HG03442 (cell line): ENCODE measurements around the gene SUSD4.

Source experiments
- ATAC-seq: cut with Tn5 transposase; IDR thresholded peaks from one replicate; pipeline ENCODE4 v1.9.1; 2021; ENCODE audit warnings: mild to moderate bottlenecking, moderate library complexity; ENCODE audit not compliant: unreplicated experiment

The SUSD4 gene

GRCh38 chr1:223216531-223217205 lies 147.3 kb downstream of the SUSD4 start:
- ATAC-seq, result no peak

GRCh38 chr1:223216074-223216473 lies 147.9 kb downstream of the SUSD4 start:
- ATAC-seq, result no peak

- ATAC-seq, result no peak
Measured at GRCh38 chr1:223215026-223215425, 148.9 kb downstream of the SUSD4 start.

- no peak for ATAC-seq
Measured at GRCh38 chr1:223214261-223214807, 149.6 kb downstream of the SUSD4 start.

GRCh38 chr1:223212441-223212840 lies 151.5 kb downstream of the SUSD4 start:
- no peak for ATAC-seq

GRCh38 chr1:223211323-223211985 lies 152.5 kb downstream of the SUSD4 start:
- ATAC-seq, result no peak

GRCh38 chr1:223210788-223211120 lies 153.2 kb downstream of the SUSD4 start:
- ATAC-seq, result no peak

- ATAC-seq, result no peak
Measured at GRCh38 chr1:223209992-223210787, 153.8 kb downstream of the SUSD4 start.

GRCh38 chr1:223209293-223209898 lies 154.6 kb downstream of the SUSD4 start:
- no peak for ATAC-seq

- ATAC-seq, result no peak
Measured at GRCh38 chr1:223208164-223209076, 155.6 kb downstream of the SUSD4 start.

GRCh38 chr1:223207293-223208066 lies 156.5 kb downstream of the SUSD4 start:
- no peak for ATAC-seq

GRCh38 chr1:223204424-223204823 lies 159.6 kb downstream of the SUSD4 start:
- ATAC-seq, result no peak

- no peak for ATAC-seq
Measured at GRCh38 chr1:223203694-223204093, 160.3 kb downstream of the SUSD4 start.

- ATAC-seq, result no peak
Measured at GRCh38 chr1:223203034-223203408, 161.0 kb downstream of the SUSD4 start.

GRCh38 chr1:223202376-223203033 lies 161.5 kb downstream of the SUSD4 start:
- ATAC-seq, result no peak

- no peak for ATAC-seq
Measured at GRCh38 chr1:223201967-223202366, 162.0 kb downstream of the SUSD4 start.

GRCh38 chr1:223200903-223201302 lies 163.1 kb downstream of the SUSD4 start:
- ATAC-seq, result no peak

- ATAC-seq, result no peak
Measured at GRCh38 chr1:223199094-223199647, 164.8 kb downstream of the SUSD4 start.

GRCh38 chr1:223198628-223198965 lies 165.4 kb downstream of the SUSD4 start:
- ATAC-seq, result no peak
